Type B pancreatic cell (in vitro differentiated cells): ENCODE data around the gene TOP2B. TPM values are rescaled to one million over a fixed set of nuclear protein-coding genes. Genes with fewer than 3 reads are reported as not detected.

Source experiments
- DNase-seq: peaks from one replicate; pipeline ENCODE4 v3.0.0; 2021; ENCODE audit warnings: mixed read lengths; ENCODE audit not compliant: unreplicated experiment; ENCODE audit errors: extremely low spot score
- H3K27ac Mint-ChIP-seq: 2 replicates; pipeline ENCODE4 v1.8.0; 2021; ENCODE audit warnings: mild to moderate bottlenecking, mixed read lengths
- H3K27me3 Mint-ChIP-seq: 2 replicates; pipeline ENCODE4 v1.8.0; 2021; ENCODE audit warnings: mixed read lengths
- H3K36me3 Mint-ChIP-seq: 2 replicates; pipeline ENCODE4 v1.8.0; 2021; ENCODE audit warnings: mixed read lengths
- H3K4me1 Mint-ChIP-seq: one replicate; pipeline ENCODE4 v1.8.0; 2021; ENCODE audit warnings: mixed read lengths; ENCODE audit not compliant: unreplicated experiment
- H3K4me3 Mint-ChIP-seq: 2 replicates; pipeline ENCODE4 v1.8.0; 2021; ENCODE audit warnings: mild to moderate bottlenecking, mixed read lengths
- H3K9me3 Mint-ChIP-seq: 2 replicates; pipeline ENCODE4 v1.8.0; 2021; ENCODE audit warnings: mixed read lengths
- total RNA-seq: library from RNA; stranded (reverse); gene quantifications from 2 replicates; pipeline ENCODE4 v1.2.1, GENCODE V29; 2021; ENCODE audit warnings: low replicate concordance
- TF ChIP-seq, protein P1 (sequence below): fragments of 200-600 bp; sonication (generic); conservative IDR thresholded peaks from 2 replicates; pipeline ENCODE4 v1.5.0; 2021; ENCODE audit warnings: antibody characterized with exemption, mild to moderate bottlenecking

TOP2B gene
- total RNA-seq, 1 donor from 2014 or later = 198 TPM

GRCh38 chr3:25568525-25569078, 96.1 kb downstream of the TOP2B start:
- H3K27me3 Mint-ChIP-seq = no peaks in the 10 kb centered on the region
- TF ChIP-seq, protein P1, sequence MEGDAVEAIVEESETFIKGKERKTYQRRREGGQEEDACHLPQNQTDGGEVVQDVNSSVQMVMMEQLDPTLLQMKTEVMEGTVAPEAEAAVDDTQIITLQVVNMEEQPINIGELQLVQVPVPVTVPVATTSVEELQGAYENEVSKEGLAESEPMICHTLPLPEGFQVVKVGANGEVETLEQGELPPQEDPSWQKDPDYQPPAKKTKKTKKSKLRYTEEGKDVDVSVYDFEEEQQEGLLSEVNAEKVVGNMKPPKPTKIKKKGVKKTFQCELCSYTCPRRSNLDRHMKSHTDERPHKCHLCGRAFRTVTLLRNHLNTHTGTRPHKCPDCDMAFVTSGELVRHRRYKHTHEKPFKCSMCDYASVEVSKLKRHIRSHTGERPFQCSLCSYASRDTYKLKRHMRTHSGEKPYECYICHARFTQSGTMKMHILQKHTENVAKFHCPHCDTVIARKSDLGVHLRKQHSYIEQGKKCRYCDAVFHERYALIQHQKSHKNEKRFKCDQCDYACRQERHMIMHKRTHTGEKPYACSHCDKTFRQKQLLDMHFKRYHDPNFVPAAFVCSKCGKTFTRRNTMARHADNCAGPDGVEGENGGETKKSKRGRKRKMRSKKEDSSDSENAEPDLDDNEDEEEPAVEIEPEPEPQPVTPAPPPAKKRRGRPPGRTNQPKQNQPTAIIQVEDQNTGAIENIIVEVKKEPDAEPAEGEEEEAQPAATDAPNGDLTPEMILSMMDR = no peak
- no peak overlapping the region for H3K4me3 Mint-ChIP-seq
- peaks cover 24% of the 10 kb centered on the region for H3K36me3 Mint-ChIP-seq
- DNase-seq = no peak
- peaks cover 12% of the 10 kb centered on the region for H3K4me1 Mint-ChIP-seq
- H3K27ac Mint-ChIP-seq = no peak overlapping the region
- peaks cover 3% of the 10 kb centered on the region for H3K9me3 Mint-ChIP-seq

GRCh38 chr3:25567806-25568524, 96.7 kb downstream of the TOP2B start:
- Mint-ChIP-seq H3K4me3 (no peak overlapping the region), H3K4me1 (peaks cover 7% of the 10 kb centered on the region), H3K27ac (no peak overlapping the region), H3K9me3 (peaks cover 3% of the 10 kb centered on the region), H3K27me3 (no peaks in the 10 kb centered on the region), H3K36me3 (peaks cover 17% of the 10 kb centered on the region)
- TF ChIP-seq, protein P1 = no peak
- DNase-seq = no peak

DNA sequence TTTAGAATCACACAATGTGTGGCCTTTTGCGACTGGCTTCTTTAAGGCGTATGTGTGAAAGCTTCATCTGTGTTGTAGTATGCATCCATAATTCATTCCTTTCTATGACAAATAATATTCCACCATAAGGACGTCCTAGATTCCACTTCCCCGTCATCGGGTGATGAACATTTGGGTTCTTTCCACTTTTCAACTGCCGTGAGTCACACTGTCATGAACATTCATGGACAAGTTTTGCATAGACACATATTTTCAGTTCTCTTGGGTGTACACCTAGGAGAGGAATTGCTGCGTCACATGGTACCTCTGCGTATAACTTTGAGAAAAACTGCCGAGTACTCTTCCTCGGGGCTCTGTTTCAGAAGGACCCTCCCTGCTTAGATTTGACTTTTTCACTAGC, 97.3 kb downstream of the TOP2B start:
- TF ChIP-seq, protein P1 = no peak
- no peak for DNase-seq
- Mint-ChIP-seq H3K27me3 (no peaks in the 10 kb centered on the region), H3K4me3 (no peak overlapping the region), H3K4me1 (peaks cover 7% of the 10 kb centered on the region), H3K9me3 (peaks cover 3% of the 10 kb centered on the region), H3K36me3 (peaks cover 17% of the 10 kb centered on the region), H3K27ac (no peak overlapping the region)

GRCh38 chr3:25566358-25566920, 98.3 kb downstream of the TOP2B start:
- TF ChIP-seq, protein P1 = peak; percentile 48
- Mint-ChIP-seq H3K36me3 (peaks cover 17% of the 10 kb centered on the region), H3K9me3 (no peaks in the 10 kb centered on the region), H3K4me1 (peaks cover 7% of the 10 kb centered on the region), H3K4me3 (no peak overlapping the region), H3K27me3 (no peaks in the 10 kb centered on the region), H3K27ac (no peak overlapping the region)
- no peak for DNase-seq

- no peak overlapping the region for H3K4me3 Mint-ChIP-seq
- peaks cover 7% of the 10 kb centered on the region for H3K4me1 Mint-ChIP-seq
- H3K36me3 Mint-ChIP-seq = peaks cover 17% of the 10 kb centered on the region
- TF ChIP-seq, protein P1 = no peak
- H3K27ac Mint-ChIP-seq = no peak overlapping the region
- DNase-seq = no peak
- H3K9me3 Mint-ChIP-seq = no peaks in the 10 kb centered on the region
- no peaks in the 10 kb centered on the region for H3K27me3 Mint-ChIP-seq
These were observed 98.9 kb downstream of the TOP2B start for GRCh38 chr3:25565807-25566206.
